OCI-LY1 (cell line): ENCODE results near the gene LHX2.

Experiments used
- H2AFZ ChIP-seq: fragments of 200-600 bp; sonication (generic), shearing (Covaris generic); 2 replicates; pipeline ENCODE4 v1.6.0; 2014; ENCODE audit warnings: antibody characterized with exemption, mild to moderate bottlenecking, low read length
- H3F3A ChIP-seq: fragments of 200-600 bp; sonication (generic), shearing (Covaris generic); 2 replicates; pipeline ENCODE4 v1.6.0; 2014; ENCODE audit warnings: mild to moderate bottlenecking, antibody characterized with exemption, low read length, moderate library complexity; ENCODE audit not compliant: insufficient read depth
- H3K27ac ChIP-seq: fragments of 200-600 bp; sonication (generic); 2 replicates; pipeline ENCODE4 v1.5.1; 2014; ENCODE audit warnings: low read length, mixed run types, mild to moderate bottlenecking, low read depth; ENCODE audit not compliant: poor library complexity, severe bottlenecking
- H3K27me3 ChIP-seq: fragments of 200-600 bp; sonication (generic); 2 replicates; pipeline ENCODE4 v1.6.0; 2014; ENCODE audit warnings: antibody characterized with exemption, mild to moderate bottlenecking, low read length, moderate library complexity; ENCODE audit not compliant: insufficient read depth
- H3K36me3 ChIP-seq: fragments of 200-600 bp; sonication (generic); 2 replicates; pipeline ENCODE4 v1.6.1; 2014; ENCODE audit warnings: mild to moderate bottlenecking, antibody characterized with exemption, low read length, moderate library complexity, mixed read lengths; ENCODE audit not compliant: insufficient read depth
- H3K4me1 ChIP-seq: fragments of 200-600 bp; sonication (generic); 2 replicates; pipeline ENCODE4 v1.5.1; 2014; ENCODE audit warnings: mild to moderate bottlenecking, low read length, moderate library complexity; ENCODE audit not compliant: insufficient read depth, severe bottlenecking
- H3K4me2 ChIP-seq: fragments of 200-600 bp; sonication (generic), shearing (Covaris generic); 2 replicates; pipeline ENCODE4 v1.6.1; 2014; ENCODE audit warnings: low read length
- H3K4me3 ChIP-seq: fragments of 200-600 bp; sonication (generic); 2 replicates; pipeline ENCODE4 v1.5.1; 2014; ENCODE audit warnings: low read length, low read depth, mild to moderate bottlenecking, mixed read lengths; ENCODE audit not compliant: poor library complexity, severe bottlenecking
- H3K79me2 ChIP-seq: fragments of 200-600 bp; shearing (Covaris generic); 2 replicates; pipeline ENCODE4 v1.6.1; 2016; ENCODE audit warnings: mixed run types, low read length, mixed read lengths; ENCODE audit not compliant: insufficient read depth
- H3K9ac ChIP-seq: fragments of 200-600 bp; sonication (generic), shearing (Covaris generic); 2 replicates; pipeline ENCODE4 v1.6.1; 2014; ENCODE audit warnings: mild to moderate bottlenecking, low read length, mixed read lengths
- H3K9me2 ChIP-seq: fragments of 200-600 bp; sonication (generic), shearing (Covaris generic); 2 replicates; pipeline ENCODE4 v1.6.1; 2014; ENCODE audit warnings: low read depth, mild to moderate bottlenecking, low read length, mixed read lengths
- H3K9me3 ChIP-seq: fragments of 200-600 bp; shearing (Covaris generic); 2 replicates; pipeline ENCODE4 v1.6.1; 2014; ENCODE audit warnings: low read length, mixed read lengths
- H4K20me1 ChIP-seq: fragments of 200-600 bp; sonication (generic), shearing (Covaris generic); 2 replicates; pipeline ENCODE4 v1.6.0; 2016; ENCODE audit warnings: mild to moderate bottlenecking, low read length; ENCODE audit not compliant: insufficient read depth
- EZH2 ChIP-seq: fragments of 200-600 bp; sonication (generic), shearing (Covaris generic); IDR thresholded peaks from 2 replicates; pipeline ENCODE4 v1.8.0; 2017; ENCODE audit warnings: borderline replicate concordance, mixed run types, mild to moderate bottlenecking, antibody characterized with exemption, low read length, moderate library complexity, mixed read lengths
- TF ChIP-seq, protein P1 (sequence below): fragments of 200-600 bp; sonication (generic), shearing (Covaris generic); IDR thresholded peaks from 2 replicates; pipeline ENCODE4 v1.5.1; 2017; ENCODE audit warnings: mild to moderate bottlenecking, antibody characterized with exemption, low read length, moderate library complexity, mixed read lengths

Gene LHX2

GRCh38 chr9:124022201-124023121, 10.9 kb downstream of the LHX2 start:
- Histone ChIP-seq H2AFZ (no peak overlapping the region), H3K4me1 (peaks cover 9% of the 10 kb centered on the region), H3K27me3 (peaks cover 5% of the 10 kb centered on the region; the same call in 1 of the 2 replicates), H3F3A (no peaks in the 10 kb centered on the region), H3K36me3 (no peaks in the 10 kb centered on the region), H3K9ac (no peak overlapping the region), H3K4me3 (no peak overlapping the region), H3K9me3 (no peaks in the 10 kb centered on the region), H3K9me2 (no peaks in the 10 kb centered on the region), H3K79me2 (no peaks in the 10 kb centered on the region), H4K20me1 (no peaks in the 10 kb centered on the region), H3K27ac (no peak overlapping the region), H3K4me2 (no peak overlapping the region)
- TF ChIP-seq EZH2 = no peak
- TF ChIP-seq, protein P1, sequence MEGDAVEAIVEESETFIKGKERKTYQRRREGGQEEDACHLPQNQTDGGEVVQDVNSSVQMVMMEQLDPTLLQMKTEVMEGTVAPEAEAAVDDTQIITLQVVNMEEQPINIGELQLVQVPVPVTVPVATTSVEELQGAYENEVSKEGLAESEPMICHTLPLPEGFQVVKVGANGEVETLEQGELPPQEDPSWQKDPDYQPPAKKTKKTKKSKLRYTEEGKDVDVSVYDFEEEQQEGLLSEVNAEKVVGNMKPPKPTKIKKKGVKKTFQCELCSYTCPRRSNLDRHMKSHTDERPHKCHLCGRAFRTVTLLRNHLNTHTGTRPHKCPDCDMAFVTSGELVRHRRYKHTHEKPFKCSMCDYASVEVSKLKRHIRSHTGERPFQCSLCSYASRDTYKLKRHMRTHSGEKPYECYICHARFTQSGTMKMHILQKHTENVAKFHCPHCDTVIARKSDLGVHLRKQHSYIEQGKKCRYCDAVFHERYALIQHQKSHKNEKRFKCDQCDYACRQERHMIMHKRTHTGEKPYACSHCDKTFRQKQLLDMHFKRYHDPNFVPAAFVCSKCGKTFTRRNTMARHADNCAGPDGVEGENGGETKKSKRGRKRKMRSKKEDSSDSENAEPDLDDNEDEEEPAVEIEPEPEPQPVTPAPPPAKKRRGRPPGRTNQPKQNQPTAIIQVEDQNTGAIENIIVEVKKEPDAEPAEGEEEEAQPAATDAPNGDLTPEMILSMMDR = no peak

GRCh38 chr9:124024107-124024506, 12.5 kb downstream of the LHX2 start:
- H3F3A ChIP-seq = no peaks in the 10 kb centered on the region
- no peak overlapping the region for H3K4me3 ChIP-seq
- H4K20me1 ChIP-seq = no peaks in the 10 kb centered on the region
- no peak for TF ChIP-seq EZH2
- TF ChIP-seq, protein P1 = no peak
- H3K4me2 ChIP-seq = no peak overlapping the region
- H3K4me1 ChIP-seq = peaks cover 9% of the 10 kb centered on the region
- H3K9me3 ChIP-seq = no peaks in the 10 kb centered on the region
- peaks cover 5% of the 10 kb centered on the region; the same call in 1 of the 2 replicates for H3K27me3 ChIP-seq
- no peaks in the 10 kb centered on the region for H3K79me2 ChIP-seq
- no peak overlapping the region for H3K27ac ChIP-seq
- H3K9ac ChIP-seq = no peak overlapping the region
- H2AFZ ChIP-seq = no peak overlapping the region
- H3K36me3 ChIP-seq = no peaks in the 10 kb centered on the region
- no peaks in the 10 kb centered on the region for H3K9me2 ChIP-seq

DNA sequence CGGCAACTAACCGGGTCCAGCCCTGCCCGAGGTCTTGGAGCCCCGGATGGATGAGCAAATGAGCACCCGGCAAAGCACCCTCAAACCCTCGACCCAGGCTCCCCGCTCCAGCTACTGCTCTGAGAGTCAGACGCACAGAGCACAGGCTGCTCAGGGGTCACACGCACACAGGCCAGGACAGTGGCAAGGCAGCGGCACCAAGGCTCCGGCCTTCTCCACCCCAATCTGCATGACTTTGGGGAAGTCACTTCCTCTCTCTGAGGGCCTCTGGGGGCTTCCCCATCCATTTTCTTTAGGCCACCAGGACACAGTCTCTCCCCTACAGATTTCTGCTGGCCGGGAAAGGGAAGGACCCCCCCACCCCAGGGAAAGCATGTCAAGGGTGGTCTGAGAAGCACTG, 18.0 kb downstream of the LHX2 start:
- no peak for TF ChIP-seq EZH2
- TF ChIP-seq, protein P1 = no peak
- no peak overlapping the region for H2AFZ ChIP-seq
- no peak overlapping the region for H3K27ac ChIP-seq
- no peaks in the 10 kb centered on the region for H3K27me3 ChIP-seq
- no peaks in the 10 kb centered on the region for H3K9me2 ChIP-seq
- H3K79me2 ChIP-seq = no peaks in the 10 kb centered on the region
- no peaks in the 10 kb centered on the region for H3K36me3 ChIP-seq
- H3F3A ChIP-seq = no peaks in the 10 kb centered on the region
- H3K4me1 ChIP-seq = peaks cover 6% of the 10 kb centered on the region
- no peak overlapping the region for H3K4me2 ChIP-seq
- H3K9ac ChIP-seq = no peak overlapping the region
- H4K20me1 ChIP-seq = no peaks in the 10 kb centered on the region
- H3K4me3 ChIP-seq = no peak overlapping the region
- no peaks in the 10 kb centered on the region for H3K9me3 ChIP-seq
